ENCODE results near the gene DNM3. TPM values are rescaled to one million over a fixed set of nuclear protein-coding genes. Genes with fewer than 3 reads are reported as not detected.

The DNM3 gene
- total and polyA plus RNA-seq, 2 of the 8 experiments (the other 6 are each of a cell fraction or from before 2014, with no cell fraction given): 2.0 to 8.5 TPM

- TF ChIP-seq RAD21 (IDR thresholded peaks at IDR 0.05 in 1 of 2, conservative IDR thresholded peaks at IDR 0.05 in 1 of 2; ENCODE audit: low read depth in 2 of 2, low read length in 2 of 2) (no peak), NRF1 (IDR thresholded peaks at IDR 0.05; ENCODE audit: low read depth, low read length) (no peak), TEAD4 (IDR thresholded peaks at IDR 0.05; ENCODE audit: low read depth, low read length) (no peak), SUZ12 (IDR thresholded peaks at IDR 0.05; ENCODE audit: low read length) (no peak), CTCF (IDR thresholded peaks at IDR 0.05; ENCODE audit: control extremely low read depth in 1 of 3, insufficient read depth in 1 of 3, low read depth in 1 of 3, low read length in 3 of 3) (no peak), RNF2 (IDR thresholded peaks at IDR 0.05; ENCODE audit: borderline replicate concordance, low read depth, low read length, missing control alignments, poor library complexity, severe bottlenecking) (no peak)
- TF ChIP-seq, protein P1, sequence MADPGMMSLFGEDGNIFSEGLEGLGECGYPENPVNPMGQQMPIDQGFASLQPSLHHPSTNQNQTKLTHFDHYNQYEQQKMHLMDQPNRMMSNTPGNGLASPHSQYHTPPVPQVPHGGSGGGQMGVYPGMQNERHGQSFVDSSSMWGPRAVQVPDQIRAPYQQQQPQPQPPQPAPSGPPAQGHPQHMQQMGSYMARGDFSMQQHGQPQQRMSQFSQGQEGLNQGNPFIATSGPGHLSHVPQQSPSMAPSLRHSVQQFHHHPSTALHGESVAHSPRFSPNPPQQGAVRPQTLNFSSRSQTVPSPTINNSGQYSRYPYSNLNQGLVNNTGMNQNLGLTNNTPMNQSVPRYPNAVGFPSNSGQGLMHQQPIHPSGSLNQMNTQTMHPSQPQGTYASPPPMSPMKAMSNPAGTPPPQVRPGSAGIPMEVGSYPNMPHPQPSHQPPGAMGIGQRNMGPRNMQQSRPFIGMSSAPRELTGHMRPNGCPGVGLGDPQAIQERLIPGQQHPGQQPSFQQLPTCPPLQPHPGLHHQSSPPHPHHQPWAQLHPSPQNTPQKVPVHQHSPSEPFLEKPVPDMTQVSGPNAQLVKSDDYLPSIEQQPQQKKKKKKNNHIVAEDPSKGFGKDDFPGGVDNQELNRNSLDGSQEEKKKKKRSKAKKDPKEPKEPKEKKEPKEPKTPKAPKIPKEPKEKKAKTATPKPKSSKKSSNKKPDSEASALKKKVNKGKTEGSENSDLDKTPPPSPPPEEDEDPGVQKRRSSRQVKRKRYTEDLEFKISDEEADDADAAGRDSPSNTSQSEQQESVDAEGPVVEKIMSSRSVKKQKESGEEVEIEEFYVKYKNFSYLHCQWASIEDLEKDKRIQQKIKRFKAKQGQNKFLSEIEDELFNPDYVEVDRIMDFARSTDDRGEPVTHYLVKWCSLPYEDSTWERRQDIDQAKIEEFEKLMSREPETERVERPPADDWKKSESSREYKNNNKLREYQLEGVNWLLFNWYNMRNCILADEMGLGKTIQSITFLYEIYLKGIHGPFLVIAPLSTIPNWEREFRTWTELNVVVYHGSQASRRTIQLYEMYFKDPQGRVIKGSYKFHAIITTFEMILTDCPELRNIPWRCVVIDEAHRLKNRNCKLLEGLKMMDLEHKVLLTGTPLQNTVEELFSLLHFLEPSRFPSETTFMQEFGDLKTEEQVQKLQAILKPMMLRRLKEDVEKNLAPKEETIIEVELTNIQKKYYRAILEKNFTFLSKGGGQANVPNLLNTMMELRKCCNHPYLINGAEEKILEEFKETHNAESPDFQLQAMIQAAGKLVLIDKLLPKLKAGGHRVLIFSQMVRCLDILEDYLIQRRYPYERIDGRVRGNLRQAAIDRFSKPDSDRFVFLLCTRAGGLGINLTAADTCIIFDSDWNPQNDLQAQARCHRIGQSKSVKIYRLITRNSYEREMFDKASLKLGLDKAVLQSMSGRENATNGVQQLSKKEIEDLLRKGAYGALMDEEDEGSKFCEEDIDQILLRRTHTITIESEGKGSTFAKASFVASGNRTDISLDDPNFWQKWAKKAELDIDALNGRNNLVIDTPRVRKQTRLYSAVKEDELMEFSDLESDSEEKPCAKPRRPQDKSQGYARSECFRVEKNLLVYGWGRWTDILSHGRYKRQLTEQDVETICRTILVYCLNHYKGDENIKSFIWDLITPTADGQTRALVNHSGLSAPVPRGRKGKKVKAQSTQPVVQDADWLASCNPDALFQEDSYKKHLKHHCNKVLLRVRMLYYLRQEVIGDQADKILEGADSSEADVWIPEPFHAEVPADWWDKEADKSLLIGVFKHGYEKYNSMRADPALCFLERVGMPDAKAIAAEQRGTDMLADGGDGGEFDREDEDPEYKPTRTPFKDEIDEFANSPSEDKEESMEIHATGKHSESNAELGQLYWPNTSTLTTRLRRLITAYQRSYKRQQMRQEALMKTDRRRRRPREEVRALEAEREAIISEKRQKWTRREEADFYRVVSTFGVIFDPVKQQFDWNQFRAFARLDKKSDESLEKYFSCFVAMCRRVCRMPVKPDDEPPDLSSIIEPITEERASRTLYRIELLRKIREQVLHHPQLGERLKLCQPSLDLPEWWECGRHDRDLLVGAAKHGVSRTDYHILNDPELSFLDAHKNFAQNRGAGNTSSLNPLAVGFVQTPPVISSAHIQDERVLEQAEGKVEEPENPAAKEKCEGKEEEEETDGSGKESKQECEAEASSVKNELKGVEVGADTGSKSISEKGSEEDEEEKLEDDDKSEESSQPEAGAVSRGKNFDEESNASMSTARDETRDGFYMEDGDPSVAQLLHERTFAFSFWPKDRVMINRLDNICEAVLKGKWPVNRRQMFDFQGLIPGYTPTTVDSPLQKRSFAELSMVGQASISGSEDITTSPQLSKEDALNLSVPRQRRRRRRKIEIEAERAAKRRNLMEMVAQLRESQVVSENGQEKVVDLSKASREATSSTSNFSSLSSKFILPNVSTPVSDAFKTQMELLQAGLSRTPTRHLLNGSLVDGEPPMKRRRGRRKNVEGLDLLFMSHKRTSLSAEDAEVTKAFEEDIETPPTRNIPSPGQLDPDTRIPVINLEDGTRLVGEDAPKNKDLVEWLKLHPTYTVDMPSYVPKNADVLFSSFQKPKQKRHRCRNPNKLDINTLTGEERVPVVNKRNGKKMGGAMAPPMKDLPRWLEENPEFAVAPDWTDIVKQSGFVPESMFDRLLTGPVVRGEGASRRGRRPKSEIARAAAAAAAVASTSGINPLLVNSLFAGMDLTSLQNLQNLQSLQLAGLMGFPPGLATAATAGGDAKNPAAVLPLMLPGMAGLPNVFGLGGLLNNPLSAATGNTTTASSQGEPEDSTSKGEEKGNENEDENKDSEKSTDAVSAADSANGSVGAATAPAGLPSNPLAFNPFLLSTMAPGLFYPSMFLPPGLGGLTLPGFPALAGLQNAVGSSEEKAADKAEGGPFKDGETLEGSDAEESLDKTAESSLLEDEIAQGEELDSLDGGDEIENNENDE (IDR thresholded peaks at IDR 0.05; ENCODE audit: insufficient replicate concordance, low read length): no peak
These were observed 42.1 kb upstream of the DNM3 start (continued) for GRCh38 chr1:171799166-171799565.

Data from H1 (cell line).